22Rv1 (cell line): ENCODE results near the gene GTF3C4.

Experiments used
- ZFX ChIP-seq: fragments of 450-650 bp; IDR thresholded peaks from 2 replicates; pipeline ENCODE4 v1.6.1; 2017; ENCODE audit warnings: antibody characterized with exemption, borderline replicate concordance
- TF ChIP-seq, protein P1 (sequence below): fragments of 450-650 bp; IDR thresholded peaks from 2 replicates; pipeline ENCODE4 v1.5.1; 2017; ENCODE audit warnings: mild to moderate bottlenecking

DNA sequence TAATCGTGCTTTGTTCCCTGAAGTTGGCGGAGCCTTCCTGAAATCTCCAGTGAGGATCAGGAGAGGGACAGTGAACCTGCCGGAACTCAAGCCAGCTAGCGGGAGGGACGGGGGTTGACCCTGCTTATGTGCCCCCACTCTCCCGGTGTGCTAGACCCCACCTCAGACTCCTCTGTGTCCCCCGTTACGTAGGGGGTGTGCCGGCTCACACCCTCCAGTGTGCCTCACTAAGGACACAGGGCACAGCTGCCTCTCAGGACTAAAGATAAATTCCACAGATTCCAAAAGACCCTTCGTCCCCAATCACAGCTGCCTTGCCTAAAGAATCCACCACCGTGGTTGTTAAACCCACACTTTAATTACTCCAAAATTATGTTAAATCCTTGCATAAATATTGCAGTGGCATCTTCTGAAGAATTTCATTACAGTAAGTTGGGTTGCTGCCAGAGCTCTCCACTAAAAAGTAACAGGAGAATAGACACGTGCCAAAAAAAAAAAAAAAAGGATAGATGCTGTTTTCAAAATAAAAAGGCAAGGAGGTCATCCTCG, 73.7 kb downstream of the GTF3C4 start:
- TF ChIP-seq, protein P1, sequence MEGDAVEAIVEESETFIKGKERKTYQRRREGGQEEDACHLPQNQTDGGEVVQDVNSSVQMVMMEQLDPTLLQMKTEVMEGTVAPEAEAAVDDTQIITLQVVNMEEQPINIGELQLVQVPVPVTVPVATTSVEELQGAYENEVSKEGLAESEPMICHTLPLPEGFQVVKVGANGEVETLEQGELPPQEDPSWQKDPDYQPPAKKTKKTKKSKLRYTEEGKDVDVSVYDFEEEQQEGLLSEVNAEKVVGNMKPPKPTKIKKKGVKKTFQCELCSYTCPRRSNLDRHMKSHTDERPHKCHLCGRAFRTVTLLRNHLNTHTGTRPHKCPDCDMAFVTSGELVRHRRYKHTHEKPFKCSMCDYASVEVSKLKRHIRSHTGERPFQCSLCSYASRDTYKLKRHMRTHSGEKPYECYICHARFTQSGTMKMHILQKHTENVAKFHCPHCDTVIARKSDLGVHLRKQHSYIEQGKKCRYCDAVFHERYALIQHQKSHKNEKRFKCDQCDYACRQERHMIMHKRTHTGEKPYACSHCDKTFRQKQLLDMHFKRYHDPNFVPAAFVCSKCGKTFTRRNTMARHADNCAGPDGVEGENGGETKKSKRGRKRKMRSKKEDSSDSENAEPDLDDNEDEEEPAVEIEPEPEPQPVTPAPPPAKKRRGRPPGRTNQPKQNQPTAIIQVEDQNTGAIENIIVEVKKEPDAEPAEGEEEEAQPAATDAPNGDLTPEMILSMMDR = no peak
- TF ChIP-seq ZFX = no peak
